GM18909 (cell line): ENCODE results near the gene FAM170B.

Experiments
- ATAC-seq: cut with Tn5 transposase; IDR thresholded peaks from one replicate; pipeline ENCODE4 v1.9.1; 2021; ENCODE audit warnings: mild to moderate bottlenecking; ENCODE audit not compliant: unreplicated experiment, poor library complexity

FAM170B gene

DNA sequence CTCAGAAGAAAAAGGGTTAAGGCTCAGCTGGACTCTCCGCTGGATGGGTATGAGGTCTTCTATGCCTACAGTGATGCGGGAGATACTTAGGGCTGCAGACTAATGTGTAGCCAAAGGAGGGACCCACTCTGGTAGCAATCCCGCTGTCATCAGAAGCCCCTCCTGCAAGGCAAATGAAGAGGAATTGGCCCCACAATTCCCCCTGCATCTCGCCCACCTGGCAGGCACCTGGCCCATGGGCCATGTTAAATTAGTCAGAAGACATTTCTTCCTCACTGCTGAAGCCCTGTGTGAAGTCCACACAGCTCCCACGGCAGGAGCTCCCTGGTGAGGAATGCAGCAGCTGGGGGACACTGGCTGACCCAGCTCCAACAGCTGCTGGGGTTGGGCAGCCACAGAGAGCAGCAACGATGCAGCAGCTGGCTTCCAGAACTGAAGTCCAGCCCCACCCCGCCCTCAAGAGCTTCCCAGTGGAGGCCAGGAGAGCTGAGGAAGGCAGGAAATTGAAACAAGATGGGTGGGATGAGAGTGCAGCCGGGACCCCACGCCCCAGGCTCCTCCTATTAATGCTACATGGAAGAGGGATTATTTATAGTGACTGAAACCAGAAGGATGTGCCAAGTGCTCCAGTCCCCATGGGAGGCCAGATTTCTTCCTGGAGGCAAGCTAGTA lies 24.0 kb downstream of the FAM170B start:
- ATAC-seq = no peak

DNA sequence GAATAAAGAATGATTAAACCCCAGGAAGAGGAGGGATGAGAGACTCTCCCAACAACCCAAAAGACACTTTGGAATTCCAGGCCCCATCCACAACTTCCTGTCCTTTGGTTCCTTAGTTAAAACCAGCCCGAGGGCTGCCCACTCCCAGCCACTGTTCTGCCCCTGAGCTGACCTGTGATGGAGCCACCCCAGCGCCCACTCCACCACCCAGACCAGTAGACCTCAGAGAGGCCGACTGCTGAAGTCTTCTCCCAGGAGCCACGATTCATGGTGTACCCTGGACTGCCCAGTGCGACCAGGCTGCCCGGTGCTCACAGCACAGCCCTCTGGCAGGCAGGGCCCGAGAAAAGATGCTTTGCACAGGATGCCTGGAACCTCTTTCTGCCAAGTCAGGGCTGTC lies 25.2 kb downstream of the FAM170B start:
- ATAC-seq = no peak

DNA sequence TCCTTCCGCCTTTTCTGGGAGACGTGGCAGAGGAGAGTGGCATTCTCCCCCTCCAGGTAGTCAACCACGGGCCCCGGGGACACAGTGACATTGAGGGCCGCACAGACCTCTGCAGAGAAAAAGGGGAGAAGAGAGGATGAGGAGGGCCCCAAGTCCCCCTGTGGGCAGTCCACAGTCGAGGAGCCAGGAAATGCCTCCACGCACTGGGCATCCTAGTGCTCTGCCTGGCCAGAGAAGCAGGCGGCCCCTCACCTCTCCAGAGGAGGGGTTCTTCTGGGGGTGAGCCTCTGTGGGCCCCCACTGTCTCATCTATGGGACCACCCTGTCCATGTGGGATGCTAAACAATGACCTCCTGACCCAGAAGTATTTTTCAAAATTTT lies 25.9 kb downstream of the FAM170B start:
- no peak for ATAC-seq

DNA sequence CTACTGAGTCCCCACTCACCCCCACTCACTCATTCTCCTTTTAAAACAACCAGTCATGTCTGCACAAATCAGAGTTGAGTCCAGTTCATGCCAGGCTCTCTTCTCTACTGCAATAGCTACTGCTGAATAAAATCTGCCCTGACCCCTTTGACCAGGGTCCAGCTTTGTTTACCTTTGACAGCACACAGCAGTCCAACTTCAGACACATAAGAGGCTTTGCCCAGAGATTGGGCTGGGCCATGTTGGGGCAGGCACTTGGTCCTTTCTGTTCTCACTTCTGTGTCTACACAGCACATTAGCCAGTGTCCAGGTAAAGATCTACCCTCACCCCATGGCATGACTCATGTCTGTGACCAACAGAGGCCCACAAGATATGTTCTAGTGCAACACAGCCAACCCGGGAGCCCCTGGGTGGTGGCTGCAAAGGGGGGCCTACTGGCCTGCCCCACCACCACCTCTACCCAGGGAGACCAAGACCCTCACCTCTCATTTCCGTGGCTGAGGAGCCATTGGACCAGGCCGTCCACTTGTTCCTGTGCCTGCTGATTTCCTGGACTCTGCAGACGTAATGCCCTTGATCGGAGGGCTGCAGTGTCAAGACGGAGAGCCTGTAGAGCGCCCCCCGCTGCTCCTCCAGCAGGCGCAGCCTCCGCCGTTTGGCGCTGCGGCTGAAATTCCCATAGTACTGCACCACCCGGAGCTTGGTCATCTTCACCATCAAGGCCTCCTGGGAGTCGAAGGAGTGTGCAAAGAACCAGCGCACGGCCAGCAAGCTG lies 26.5 kb downstream of the FAM170B start:
- no peak for ATAC-seq

DNA sequence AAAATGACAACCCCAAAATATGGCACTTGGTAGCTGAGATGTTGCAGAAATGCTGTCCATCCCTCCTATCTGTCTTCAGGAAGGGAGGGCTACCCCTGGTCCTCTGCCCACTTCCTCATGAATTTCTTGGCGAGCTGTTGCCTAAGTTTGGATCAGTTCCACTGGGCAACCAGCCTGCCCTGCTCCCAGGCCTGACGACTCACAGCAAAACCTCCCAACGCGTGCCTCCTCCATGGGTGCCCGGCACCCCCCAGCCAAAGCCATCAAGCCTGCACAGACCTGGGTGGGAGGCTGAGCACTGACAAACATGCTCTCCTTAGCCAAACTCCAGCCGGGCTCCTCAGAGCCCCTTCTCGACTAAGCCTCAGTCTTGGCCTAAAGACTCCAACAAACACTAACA lies 27.4 kb downstream of the FAM170B start:
- ATAC-seq = no peak

DNA sequence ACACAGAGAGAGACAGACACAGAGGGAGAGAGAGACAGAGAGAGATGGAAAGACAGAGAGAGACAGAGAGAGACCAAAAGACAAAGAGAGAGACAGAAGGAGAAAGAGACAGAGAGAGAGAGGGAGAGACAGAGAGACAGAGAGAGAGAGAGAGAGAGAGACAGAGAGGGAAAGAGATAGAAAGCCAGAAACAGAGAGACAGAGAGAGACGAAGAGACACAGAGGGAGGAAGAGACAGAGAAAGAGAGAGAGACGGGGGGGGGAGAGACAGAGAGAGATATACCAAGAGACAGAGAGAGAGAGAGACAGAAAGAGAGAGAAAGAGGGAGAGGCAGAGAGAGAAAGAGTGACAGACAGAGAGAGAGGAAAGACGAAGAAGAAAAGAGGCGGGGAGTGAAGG lies 28.7 kb downstream of the FAM170B start:
- ATAC-seq = no peak

DNA sequence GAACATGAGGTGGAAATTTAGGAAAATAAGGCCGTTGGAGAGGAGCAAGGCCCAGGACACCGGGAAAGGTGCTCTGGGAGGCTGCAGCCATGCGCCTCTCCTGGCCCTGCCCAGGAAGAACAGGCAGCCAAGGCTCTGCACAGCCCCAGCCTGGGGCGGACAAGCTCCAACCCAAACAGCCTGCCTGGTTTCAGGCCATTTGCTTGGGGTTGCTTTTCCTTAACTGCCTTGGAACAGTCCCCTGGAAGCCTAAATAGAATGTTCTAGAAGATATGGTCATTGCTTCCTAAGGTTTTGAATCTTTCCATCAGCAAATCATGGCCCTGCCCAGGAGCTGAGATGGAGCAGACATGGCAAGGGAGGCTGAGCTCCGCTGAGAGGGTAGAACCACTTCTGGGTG lies 29.5 kb downstream of the FAM170B start:
- ATAC-seq = no peak

DNA sequence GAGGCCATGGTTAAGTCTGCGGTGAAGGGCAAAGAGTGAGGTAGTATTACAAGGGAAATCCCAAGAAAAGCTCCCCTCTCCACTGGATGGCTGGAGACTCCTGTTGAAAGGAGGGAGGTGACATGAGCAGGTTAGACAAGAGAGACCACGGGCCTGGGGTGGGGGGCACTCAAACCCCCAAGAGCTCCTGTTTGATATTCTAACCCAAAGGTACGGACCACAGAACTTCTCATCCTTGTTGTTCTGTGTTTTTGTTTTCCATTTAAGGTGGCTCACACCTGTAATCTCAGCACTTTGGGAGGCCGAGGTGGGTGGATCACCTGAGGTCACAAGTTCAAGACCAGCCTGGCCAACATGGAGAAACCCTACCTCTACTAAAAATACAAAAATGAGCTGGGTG lies 30.1 kb downstream of the FAM170B start:
- ATAC-seq = no peak

DNA sequence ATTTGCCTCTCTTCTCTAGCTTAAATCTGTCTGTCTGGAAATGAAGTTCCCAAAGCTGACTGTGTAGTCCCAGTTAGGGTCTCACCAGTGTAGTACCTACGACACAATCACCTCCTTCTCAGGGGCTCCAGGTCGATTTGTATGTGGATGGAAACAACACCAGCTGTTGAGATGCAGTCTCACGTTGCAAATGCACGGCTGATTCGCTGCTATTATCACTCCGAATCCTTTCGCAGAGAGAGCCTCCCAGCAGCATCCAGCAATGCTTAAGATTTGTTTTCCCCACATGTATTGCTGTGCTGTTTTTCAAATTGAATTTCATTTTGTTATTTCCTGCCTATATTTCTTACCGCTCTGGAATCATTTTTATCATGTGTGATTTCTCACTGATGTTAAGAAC lies 34.8 kb downstream of the FAM170B start:
- no peak for ATAC-seq

DNA sequence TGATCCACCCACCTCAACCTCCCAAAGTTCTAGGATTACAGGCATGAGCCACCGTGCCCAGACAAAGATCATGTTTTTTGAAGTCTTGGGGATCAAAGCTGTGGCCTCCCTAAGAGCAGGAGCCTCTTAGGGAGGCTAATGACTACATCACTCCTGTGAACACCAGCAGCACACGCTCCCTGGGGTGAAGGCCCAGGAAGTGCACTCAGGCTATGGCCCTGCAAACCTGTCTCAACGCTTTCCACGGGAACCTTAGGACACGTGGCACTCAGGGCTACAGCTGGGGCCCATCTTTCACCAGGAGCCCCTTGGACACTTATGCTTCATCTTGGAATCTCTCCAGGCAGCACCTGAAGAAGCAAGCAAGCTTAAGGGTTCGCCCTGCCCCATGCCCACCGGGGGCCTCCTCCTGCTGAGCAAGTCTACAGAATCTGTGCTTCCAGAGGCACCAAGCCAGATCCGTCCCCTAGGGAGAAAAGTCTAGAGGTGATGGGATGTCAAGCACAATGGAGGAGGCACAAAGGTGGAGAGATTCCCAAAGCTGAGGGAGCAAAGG lies 36.9 kb downstream of the FAM170B start:
- ATAC-seq = no peak

DNA sequence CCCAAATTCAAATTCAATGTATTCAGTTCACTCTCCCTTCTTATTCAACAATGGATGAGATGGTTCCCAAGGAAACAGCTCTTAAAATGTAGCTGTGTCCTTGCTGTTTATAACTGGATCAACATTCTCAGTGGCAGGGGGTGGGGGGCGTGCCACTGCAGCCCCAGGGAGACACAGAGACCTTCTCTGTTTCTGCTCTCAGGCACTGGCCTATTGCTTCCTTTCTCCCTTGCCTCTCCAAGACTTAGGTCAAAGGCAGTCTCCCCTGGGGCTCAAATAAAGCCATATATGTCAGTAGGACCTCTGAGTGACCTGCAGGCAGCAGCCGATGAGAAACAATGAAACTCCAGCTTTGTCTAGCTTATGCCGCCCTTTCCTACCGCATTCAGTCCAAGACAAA lies 39.2 kb downstream of the FAM170B start:
- no peak for ATAC-seq

DNA sequence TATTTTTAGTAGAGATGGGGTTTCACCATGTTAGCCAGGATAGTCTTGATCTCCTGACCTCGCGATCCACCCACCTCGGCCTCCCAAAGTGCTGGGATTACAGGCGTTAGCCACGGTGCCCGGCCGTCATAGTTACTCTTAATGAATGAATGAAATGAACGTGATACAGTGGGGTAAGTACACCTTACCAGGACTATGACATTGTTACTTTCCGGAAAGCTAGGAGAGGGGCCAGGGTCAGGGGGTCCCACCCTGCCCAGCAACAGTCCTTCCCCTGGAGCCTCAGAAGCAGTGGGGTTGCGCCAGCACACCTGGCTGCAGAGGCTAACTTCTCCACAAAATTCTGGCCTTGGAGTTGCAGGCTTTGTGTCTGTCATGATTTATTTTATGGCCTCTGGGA lies 39.9 kb downstream of the FAM170B start:
- ATAC-seq = no peak

DNA sequence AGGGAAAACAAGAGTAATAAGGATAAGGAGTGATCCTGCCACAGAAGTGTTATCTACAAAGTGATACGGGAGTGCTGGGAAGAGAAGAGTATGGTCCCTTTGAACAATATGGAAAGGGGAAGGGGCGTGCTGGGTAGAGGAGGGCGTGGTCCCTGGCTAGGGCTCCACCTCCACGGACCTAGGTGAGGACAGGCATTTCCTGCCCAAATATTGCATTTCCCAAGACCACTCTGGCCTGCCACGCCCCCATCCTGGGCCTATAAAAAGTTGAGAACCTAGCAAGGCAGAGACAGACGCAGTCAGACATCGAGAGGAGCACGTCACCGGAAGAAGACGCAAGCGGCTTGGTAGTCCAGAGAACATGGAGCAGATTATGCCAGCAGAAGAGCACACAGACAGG lies 41.3 kb downstream of the FAM170B start:
- ATAC-seq = no peak

DNA sequence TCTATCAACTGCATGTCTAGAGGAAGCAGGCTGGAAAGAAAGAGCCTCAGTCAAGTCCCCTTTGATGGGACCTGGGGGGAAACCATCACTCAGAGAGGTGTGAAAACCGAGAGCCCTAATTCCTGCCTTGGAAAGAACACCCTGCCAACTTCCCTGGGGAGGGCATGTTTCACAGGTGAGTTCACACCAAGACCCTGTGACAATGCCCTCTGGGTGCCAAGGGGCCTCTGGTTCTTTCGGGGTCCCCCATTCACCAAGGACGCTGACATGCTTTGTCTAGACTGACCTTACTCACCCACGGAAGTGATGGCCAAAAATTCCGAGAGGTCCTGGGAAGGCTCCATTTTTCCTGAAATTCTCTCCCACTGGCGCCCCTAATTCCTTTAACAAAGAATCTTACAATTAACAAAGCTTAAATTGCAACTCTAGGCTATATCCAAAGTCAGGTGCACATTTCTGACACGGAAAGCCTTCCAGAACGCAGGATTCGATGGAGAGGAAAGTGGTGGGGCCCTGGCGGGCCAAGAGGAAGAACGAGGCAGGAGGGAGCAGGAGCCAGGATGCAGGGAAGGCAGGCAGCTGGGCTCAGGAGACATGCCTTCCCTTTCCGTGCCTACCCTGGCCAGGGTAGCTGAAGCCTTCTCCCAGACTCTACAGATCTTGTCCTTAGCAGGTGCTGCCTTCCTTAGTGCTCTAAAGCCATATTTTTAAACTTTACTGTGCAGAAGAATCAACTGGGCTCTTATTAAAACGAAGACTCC lies 42.2 kb downstream of the FAM170B start:
- no peak for ATAC-seq

DNA sequence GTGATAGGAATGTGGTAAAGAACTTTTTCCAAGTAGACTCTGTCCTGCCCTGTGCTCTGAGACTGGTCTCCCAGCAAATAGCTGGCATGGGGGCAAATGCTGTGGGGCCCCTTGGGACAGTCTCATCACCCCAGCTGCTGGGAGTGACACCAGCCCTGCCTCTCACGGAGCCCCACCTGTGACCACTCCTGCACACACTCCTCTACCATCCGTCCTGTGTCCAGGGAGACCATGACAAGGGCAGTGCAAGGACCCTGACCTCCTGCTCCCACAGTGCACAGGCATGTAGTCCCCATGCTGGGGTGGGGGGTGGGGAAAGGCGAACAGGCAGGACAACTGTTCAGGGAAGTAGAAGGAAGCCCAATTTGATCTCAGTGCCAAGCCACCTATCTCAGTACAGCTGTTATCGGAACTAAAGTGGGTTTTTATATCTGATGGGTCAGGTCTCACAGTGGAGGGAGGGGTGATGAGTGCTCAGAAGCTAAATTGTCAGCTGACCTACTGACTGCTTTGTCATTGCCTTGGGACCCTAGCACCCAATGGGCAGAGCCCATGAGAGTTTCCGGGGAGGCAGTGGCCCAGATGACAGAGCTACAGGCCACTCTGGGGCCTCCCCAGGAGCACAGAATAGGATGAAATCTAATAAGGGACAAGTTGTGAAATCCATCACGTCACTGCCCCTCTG lies 43.0 kb downstream of the FAM170B start:
- no peak for ATAC-seq

DNA sequence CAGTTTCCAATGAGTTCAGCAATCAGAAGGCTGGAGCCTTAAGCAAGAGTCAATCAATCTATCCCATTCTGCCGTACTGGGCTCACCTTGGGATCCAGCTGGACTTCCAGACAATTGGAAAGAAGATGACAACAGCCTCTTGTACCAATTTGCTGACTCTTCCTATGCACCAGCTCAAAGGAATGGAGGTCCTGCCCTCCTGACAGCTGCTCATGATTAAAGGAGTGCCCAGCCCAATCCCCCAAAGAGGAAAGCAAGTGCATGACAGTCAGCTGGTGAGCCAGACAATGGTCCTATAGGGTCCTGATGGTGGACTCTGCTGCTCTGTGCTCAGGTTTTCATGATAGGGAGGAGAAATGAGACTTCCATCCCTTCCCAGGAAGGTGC lies 43.6 kb downstream of the FAM170B start:
- ATAC-seq = no peak

DNA sequence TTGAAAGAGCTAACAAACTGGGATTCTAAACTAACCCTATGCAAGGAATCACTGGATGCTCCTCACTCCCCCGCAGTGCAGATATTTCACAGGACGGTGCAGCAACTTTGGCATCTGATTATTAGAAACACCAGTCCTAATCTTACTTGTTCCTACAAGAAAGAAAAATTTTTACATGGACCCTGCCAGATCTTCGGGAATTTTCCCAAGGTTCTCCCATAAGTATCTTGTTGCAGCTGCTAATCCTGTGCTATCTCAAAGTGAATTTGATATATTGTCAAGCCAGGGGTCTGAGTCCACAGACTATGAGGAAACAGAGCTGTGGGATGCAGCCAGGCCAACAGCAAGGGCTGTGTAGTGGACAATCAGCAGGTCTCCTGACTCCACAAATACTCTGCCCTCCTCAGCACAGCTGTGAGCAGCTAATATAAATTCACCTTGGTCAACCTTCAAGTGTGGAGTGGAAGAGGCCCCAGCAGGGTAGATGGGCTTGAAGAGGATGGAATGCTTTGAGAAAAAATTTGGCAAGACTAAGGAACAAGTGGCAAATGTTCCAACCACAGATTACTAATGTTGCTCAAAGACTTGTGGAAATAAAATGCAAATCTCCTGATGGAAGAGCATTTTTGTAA lies 44.1 kb downstream of the FAM170B start:
- no peak for ATAC-seq

DNA sequence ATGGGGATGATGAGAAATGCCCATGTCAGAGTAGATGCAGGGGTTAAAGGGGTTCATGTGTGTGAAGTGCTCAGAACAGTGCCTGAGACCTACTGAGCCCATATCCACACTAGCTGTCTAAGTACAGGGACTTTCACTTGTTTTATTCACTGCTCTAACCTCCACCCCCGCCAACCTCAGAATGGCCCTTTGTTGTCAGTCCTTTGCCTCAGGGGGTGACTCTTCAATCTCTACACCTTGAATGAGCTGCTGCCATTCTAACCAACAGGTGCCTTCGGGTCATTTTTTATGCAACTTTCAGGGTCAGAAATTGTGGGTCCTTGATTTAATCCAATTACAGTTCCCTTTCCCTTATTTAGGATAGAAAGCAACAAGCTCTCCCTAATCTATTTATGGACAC lies 44.7 kb downstream of the FAM170B start:
- ATAC-seq = no peak

DNA sequence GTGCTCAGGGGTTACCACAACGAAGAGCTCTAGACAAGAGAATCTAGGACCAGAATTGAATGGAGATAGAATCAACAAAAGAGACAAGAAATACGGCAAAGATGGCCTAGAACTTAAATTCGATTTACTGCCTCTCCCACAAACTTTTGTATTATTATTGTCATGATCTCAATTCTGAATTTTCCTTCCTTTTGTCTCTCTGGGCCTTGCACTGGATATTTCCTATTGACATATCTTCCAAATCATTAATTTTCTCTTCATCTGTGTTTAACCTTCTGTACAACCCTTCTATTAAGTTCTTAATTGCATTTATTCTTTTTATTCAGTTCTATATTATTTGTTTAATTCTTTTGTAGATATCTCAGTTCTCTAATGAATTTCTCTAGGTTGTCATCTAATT lies 46.9 kb downstream of the FAM170B start:
- no peak for ATAC-seq

DNA sequence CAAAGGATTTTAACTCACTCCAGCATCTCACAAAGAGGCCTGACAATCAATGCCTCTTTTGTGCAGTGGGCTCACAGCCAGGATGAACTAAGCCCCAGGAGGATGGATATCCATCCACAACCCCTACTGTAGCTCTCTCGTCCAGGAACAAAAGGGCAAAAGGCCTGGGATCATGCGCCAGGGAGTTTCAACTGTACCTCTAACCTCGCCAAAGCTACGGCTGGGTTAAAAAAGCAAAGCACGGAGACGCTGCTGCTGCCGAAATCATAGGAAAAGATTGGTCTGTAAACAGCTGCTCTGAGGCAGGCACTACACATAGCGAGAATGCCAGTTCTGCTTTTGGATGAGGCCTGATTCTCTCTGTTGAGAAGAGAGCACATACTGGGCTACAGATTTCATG lies 50.6 kb downstream of the FAM170B start:
- no peak for ATAC-seq
